ENCODE measurements around the gene DDX20.

- no peak for TF ChIP-seq EZH2 (IDR thresholded peaks at IDR 0.05; ENCODE audit: insufficient read depth, poor library complexity, severe bottlenecking)
- no peak for TF ChIP-seq EZH2phosphoT487 (IDR thresholded peaks at IDR 0.05; ENCODE audit: insufficient read depth, low read depth)
Measured at GRCh38 chr1:111707906-111708305, 47.8 kb upstream of the DDX20 start.
